GM21447 (cell line): ENCODE results near the gene VEPH1.

Experiments used
- ATAC-seq: cut with Tn5 transposase; IDR thresholded peaks from one replicate; pipeline ENCODE4 v1.9.1; 2021; ENCODE audit not compliant: unreplicated experiment

Gene VEPH1

GRCh38 chr3:157526036-157526435, 22.8 kb upstream of the VEPH1 start:
- no peak for ATAC-seq

- ATAC-seq: no peak
These were observed 20.6 kb upstream of the VEPH1 start for GRCh38 chr3:157523814-157524213.

DNA sequence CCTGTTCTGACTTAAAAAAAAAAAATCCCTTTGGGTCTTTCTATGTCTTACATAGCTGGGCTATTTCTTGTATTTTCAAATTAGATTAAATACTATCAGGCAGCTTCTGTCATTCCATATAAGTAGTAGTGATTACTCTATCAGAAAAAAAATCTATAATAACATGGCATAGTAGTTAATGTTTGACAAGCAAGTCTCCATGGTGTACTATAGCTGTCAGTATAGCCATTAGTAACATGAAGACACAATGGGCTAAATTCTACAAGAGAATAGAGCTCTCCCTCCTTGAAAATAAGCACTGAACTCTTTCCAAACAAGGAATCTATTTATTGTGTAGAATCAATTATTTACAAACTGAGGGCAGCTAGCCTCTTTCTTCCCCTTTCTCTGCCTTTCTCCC, 19.4 kb upstream of the VEPH1 start:
- no peak for ATAC-seq

DNA sequence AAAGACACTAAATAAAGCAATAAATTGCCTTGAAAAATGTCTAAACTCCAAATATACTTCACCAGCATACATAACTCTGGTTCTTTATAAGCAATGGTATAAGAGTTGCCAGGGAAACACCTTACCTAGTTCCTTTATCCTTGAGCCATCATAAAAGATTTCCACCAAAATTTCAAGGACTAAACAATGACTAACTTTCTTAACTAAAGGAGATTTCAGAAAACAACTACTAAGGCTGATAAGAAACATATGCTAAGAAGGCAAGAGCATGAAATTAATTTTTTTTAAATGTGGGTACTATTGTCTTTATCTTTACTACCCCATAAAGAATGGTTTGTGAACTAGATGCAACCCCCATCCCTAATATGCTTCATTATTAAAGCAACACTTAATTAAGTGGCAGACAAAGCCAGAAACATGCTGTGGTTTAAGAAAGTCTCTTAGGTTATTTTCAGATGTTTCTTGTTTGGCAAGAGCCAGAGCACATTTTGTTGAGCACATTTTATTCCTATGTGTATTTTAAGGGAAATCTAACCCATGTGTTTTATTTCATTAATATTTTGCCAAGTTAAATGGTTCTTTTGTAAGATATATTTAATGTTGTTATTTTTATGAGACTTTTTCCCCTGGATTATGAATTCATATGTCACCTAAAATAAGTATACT, 17.4 kb upstream of the VEPH1 start:
- ATAC-seq: no peak

DNA sequence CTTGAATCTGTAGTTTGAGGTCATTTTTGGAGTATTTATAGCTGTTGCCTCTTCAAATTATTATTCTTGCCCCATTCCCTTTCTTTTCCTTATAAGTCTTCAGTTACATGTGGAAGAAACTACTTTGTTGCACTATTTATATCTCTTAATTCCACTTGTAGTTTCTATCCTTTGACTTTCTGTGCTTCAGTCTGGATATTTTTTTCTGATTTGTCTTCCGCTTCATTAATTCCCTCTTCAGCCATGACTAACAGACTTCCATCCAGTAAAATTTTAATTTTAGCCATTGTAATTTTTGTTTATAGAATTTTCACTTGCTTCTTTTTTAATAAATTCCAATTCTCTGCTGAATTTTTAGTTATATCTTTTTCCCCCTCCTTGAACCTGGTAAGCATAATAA, 15.7 kb upstream of the VEPH1 start:
- no peak for ATAC-seq

- no peak for ATAC-seq
These were observed 13.7 kb upstream of the VEPH1 start for GRCh38 chr3:157516928-157517327.

DNA sequence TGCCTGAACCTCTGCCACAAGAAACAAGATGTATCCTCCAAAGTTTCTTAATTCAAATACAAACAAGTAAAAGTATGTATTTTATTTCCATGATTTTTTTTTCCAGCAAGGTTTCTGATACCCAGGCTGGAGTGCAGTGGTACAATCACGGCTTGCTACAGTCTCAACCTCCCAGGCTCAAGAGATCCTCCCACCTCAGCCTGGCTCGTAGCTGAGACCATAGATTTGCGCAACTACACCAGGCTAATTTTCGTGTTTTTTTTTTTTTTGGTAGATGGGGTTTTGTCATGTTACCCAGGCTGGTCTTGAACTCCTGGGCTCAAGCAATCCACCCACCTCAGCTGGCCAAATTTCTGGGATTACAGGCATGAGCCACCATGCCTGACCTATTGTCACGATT, 12.2 kb upstream of the VEPH1 start:
- ATAC-seq: no peak

DNA sequence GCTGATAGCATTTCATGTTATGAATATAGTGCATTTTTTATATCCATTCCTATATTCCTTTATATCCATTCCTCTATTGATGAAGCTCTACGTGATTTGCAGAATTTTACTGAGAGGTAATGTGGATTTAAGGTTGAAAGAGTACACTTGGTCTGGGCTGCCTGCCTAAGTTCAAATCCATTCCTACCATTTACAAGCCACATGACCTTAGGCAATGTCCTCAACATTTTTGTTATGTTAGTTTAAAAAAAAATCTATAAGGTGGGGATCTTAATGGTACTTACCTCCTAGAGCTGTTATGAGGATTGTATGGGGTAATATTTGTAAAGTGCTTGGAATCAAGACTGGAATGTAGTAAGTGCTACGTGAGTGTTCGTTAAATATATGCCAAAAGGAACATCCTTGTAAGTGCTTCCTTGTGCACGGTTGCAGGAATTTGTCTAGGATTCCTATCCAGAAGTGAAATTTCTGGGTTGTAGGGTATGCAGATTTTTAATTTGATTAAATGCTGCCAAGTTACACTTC, 11.2 kb upstream of the VEPH1 start:
- ATAC-seq: no peak

DNA sequence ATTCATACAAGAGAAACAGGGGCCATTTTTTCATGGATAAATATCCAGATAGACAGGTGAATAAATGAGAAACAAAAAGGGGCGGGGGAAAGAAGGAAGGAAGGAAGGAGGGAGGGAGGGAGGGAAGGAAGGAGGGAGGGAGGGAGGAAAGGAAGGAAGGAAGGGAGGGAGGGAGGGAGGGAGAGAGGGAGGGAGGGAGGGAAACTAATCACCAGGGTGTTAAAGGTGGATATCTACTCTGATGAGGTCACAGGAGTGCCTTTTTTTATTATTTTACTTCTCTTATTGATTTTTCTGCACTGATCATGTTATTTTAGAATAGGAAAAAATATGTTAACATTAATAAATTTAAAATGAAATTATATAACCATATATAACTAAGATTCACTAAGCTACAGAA, 10.4 kb upstream of the VEPH1 start:
- no peak for ATAC-seq

- ATAC-seq: no peak
These were observed 9.3 kb upstream of the VEPH1 start for GRCh38 chr3:157512534-157512933.

DNA sequence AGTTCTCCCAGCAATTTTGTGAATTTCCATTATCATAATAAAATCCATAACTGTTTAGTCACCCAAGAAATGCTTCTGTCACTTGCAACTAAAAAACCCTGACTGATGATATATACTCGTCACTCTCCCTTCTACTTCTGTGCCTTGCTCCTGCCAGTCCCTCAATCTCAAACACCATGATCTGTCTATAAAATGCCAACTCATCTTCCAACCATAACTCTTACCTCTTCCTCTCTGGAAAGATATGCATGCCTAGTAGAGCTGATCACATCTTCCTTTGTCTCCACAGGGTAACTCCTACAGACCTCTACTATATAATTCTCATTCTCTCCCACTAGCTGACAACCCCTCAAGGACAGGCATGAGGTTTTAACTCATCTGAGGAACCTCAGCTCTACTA, 5.2 kb upstream of the VEPH1 start:
- ATAC-seq: no peak

DNA sequence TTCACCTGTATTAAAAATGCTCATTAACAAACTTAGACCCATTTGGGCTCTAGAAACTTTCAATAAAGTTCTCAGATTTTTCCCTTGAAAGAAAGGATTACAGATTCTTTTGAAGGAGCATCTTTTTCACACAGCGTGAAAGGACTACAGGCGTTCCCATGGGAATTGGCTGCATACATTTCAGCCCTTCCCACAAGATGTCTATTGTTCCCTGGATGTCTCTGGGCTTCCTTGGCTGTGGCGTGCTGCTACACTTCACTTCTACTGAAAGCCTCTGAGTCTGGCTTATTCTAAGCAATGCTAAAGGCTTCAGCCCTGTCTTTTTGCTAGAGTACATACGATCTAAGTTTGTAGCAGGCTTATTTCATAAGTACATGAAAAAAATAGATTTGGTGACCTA, 1.4 kb downstream of the VEPH1 start:
- no peak for ATAC-seq

- no peak for ATAC-seq
These were observed 3.0 kb downstream of the VEPH1 start for GRCh38 chr3:157500232-157500631.

DNA sequence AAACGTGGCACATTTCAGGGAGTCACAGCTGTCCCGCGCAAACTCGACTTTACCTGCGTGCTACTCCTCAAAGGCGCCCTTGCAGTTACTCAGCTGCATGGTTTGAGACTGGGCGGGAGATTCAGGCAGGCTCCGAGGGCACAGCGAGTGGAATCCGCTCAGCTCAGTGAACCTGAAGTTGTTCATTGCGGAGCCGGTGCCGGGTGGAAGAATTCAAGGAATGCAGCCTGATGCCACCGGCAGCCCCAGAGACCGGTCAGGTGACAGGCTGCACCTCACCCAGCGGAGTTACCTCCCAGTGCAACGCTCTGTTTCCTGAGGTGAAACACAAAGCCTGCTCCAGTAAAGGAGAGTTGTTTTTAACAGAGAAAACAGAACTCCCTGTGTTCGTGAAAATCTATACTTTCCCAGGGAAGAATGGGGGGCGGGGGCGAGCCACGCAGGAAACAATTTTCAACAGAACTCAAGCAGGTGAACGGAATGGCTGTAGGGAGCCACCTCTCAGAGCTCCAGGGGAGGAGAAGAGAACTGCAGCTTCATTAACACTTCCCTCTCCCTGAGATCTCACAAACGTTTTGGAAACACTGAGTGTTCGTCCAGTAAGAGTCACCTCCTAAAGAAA, 3.8 kb downstream of the VEPH1 start:
- no peak for ATAC-seq

GRCh38 chr3:157498371-157498770, 4.8 kb downstream of the VEPH1 start:
- no peak for ATAC-seq

DNA sequence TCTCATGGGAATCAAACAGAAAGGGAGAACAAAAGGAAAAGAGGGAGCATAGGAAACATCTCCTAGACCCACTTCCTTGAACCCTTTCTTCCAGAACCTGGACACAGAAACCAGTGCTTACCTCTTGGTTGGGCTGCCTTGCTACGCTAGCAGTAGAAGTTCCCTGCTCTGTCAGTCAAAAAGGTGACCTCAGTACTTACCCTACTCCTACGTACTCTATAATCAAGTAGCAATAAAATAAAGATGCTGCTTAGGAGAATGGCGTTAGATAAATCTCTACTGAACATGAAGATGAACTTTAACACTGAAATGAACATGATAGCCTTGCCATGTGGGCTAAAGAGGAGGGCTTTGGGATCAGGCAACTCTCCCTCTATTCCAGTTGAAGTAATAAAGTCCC, 7.4 kb downstream of the VEPH1 start:
- no peak for ATAC-seq

DNA sequence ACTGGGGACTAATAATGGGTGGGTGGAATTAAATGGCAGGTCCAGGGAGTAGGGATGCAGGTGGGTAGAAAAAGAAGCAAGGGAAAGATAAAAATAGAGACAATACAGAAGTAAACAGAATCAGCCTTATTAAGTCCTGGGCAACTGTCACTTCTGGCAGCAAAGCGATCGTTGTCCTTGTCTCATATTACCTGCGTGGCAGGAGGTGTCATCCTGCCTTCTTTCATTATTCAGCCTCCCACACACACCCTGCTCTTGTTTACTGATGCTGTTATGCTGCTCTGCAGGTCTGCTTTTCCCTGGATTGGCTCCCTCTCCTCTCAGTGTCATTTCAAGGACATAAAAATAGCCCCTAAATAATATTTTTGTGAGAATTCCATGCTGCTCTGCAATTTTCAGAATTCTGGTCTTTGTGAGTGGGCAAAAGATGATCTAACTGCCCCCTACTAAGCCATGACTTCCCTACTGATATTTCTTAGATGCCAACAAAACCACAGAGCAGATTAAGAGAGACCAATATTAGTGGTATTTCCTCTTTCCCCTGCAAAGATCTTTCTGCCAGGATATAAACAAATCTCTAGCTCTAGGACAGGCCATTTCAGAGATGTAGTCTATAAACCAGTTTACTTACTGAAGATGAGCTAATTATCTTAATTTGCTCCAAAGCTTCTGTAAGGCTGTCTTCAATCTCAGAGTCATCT, 8.5 kb downstream of the VEPH1 start:
- no peak for ATAC-seq

- ATAC-seq: no peak
These were observed 9.3 kb downstream of the VEPH1 start for GRCh38 chr3:157493627-157494550.

DNA sequence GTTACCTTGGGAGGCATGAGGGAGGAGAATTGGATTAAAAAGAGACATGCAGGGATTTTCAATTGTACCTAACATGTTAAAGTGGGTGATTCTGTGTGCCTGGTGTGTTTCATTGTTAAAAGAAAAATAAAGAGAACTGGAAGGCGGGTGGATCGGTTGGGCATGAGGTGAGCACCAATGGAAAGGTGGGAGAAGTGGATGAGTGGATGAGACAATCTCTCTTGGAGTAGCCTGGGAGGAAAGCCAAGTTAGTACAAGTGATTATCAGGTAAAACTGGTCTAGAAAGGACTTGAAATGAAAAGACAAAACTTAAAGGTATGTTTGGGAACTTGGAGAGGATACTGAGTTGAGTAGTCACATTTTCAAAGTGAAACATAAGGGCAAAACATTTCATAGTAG, 12.1 kb downstream of the VEPH1 start:
- no peak for ATAC-seq

GRCh38 chr3:157488144-157488543, 15.1 kb downstream of the VEPH1 start:
- ATAC-seq: no peak

DNA sequence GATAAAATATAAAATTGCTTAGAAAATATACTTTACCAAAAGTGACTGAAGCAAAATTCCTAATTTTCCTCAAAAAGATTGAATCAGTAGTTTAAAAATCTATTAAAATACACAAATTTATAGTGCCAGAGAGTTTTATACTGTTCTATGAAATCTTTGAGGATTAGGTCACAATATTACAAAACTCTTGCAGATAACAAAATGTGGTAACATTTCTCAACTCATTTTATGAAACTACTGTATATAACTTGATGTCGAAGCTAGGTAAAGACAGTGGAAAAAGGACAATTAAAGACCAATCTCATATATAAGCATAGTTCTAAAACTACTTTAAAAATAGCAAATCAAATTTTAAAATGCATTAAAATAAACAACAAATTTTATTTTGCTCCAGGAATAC, 15.9 kb downstream of the VEPH1 start:
- no peak for ATAC-seq
